IMR-90 (cell line): ENCODE measurements around the gene NFATC3.

Experiments
- CTCF ChIP-seq: conservative IDR thresholded peaks from 2 replicates; pipeline ENCODE4 v1.5.1; 2012; ENCODE audit warnings: mild to moderate bottlenecking, low read depth, low read length, improper control_type of control experiment
- FOS ChIP-seq: fragments of 150-350 bp; IDR thresholded peaks from 2 replicates; pipeline ENCODE4 v1.6.1; 2016; ENCODE audit warnings: low read depth, low read length
- POLR2A ChIP-seq: IDR thresholded peaks from 2 replicates; pipeline ENCODE4 v1.6.1; 2012; ENCODE audit warnings: mild to moderate bottlenecking, low read depth, low read length
- RFX5 ChIP-seq: IDR thresholded peaks from 2 replicates; pipeline ENCODE4 v1.8.0; 2012; ENCODE audit warnings: low read depth, mild to moderate bottlenecking, low read length, moderate library complexity

DNA sequence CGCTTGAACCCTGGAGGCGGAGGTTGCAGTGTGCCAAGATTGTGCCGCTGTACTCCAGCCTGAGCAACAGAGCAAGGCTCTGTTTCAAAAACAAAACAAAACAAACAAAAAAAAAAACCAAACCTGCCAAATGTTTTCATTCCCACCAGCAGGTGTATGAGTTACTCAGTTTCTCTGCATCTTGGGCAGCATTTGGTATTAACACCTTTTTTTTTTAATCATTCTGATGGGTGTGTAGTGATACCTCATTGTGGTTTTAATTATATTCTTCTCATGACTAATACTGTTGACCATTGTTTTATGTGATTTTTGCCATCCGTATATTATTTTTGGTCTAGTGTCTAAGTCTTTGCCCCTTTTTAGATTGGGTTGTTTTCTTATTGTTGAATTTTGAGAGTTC is 15.3 kb downstream of the NFATC3 start:
- TF ChIP-seq POLR2A (no peak), FOS (no peak), RFX5 (no peak), CTCF (no peak)
